ENCODE results near the gene VIP. TPM values are rescaled to one million over a fixed set of nuclear protein-coding genes. Genes with fewer than 3 reads are reported as not detected.

The VIP gene
- total and polyA plus RNA-seq, 2 experiments from 2014 or later = not detected

GRCh38 chr6:152765331-152765730 is 14.7 kb downstream of the VIP start:
- Histone ChIP-seq H3K4me1 (ENCODE audit: low read depth) (no peaks in the 10 kb centered on the region), H3K4me3 (no peak overlapping the region), H3K36me3 (no peaks in the 10 kb centered on the region), H3K27me3 (no peaks in the 10 kb centered on the region), H3K27ac (no peak overlapping the region), H3K9me3 (ENCODE audit: low read depth) (no peaks in the 10 kb centered on the region)
- DNase-seq (ENCODE audit: low read depth in 1 of 2, low spot score in 1 of 2) = no peak
- no peak for TF ChIP-seq CTCF (IDR thresholded peaks at IDR 0.05; ENCODE audit: low read depth, low read length)

- Histone ChIP-seq H3K4me1 (ENCODE audit: low read depth) (no peaks in the 10 kb centered on the region), H3K4me3 (no peak overlapping the region), H3K27ac (no peak overlapping the region), H3K9me3 (ENCODE audit: low read depth) (no peaks in the 10 kb centered on the region), H3K36me3 (no peaks in the 10 kb centered on the region), H3K27me3 (no peaks in the 10 kb centered on the region)
- TF ChIP-seq CTCF (IDR thresholded peaks at IDR 0.05; ENCODE audit: low read depth, low read length) = no peak
- peak in 1 of 2 donors; percentile 27 for DNase-seq (ENCODE audit: low read depth in 1 of 2, low spot score in 1 of 2)
Measured at GRCh38 chr6:152769159-152769558, 18.6 kb downstream of the VIP start.

- Histone ChIP-seq H3K36me3 (no peaks in the 10 kb centered on the region), H3K27me3 (no peaks in the 10 kb centered on the region), H3K4me3 (no peak overlapping the region), H3K4me1 (ENCODE audit: low read depth) (no peaks in the 10 kb centered on the region), H3K27ac (no peak overlapping the region), H3K9me3 (ENCODE audit: low read depth) (no peaks in the 10 kb centered on the region)
- DNase-seq (ENCODE audit: low read depth in 1 of 2, low spot score in 1 of 2) = no peak
- TF ChIP-seq CTCF (IDR thresholded peaks at IDR 0.05; ENCODE audit: low read depth, low read length) = no peak
Measured at GRCh38 chr6:152769993-152770392, 19.4 kb downstream of the VIP start.

GRCh38 chr6:152771061-152771687 is 20.6 kb downstream of the VIP start:
- no peaks in the 10 kb centered on the region for H3K4me1 ChIP-seq (ENCODE audit: low read depth)
- H3K27ac ChIP-seq = no peak overlapping the region
- no peaks in the 10 kb centered on the region for H3K36me3 ChIP-seq
- no peak for DNase-seq (ENCODE audit: low read depth in 1 of 2, low spot score in 1 of 2)
- TF ChIP-seq CTCF (IDR thresholded peaks at IDR 0.05; ENCODE audit: low read depth, low read length) = no peak
- no peaks in the 10 kb centered on the region for H3K9me3 ChIP-seq (ENCODE audit: low read depth)
- no peak overlapping the region for H3K4me3 ChIP-seq
- H3K27me3 ChIP-seq = no peaks in the 10 kb centered on the region

GRCh38 chr6:152775428-152775827 is 24.8 kb downstream of the VIP start:
- Histone ChIP-seq H3K27me3 (no peaks in the 10 kb centered on the region), H3K4me1 (ENCODE audit: low read depth) (no peaks in the 10 kb centered on the region), H3K36me3 (no peaks in the 10 kb centered on the region), H3K9me3 (ENCODE audit: low read depth) (no peaks in the 10 kb centered on the region), H3K27ac (no peak overlapping the region), H3K4me3 (no peak overlapping the region)
- no peak for DNase-seq (ENCODE audit: low read depth in 1 of 2, low spot score in 1 of 2)
- no peak for TF ChIP-seq CTCF (IDR thresholded peaks at IDR 0.05; ENCODE audit: low read depth, low read length)
